ENCODE measurements around the gene DOK6. TPM values are rescaled to one million over a fixed set of nuclear protein-coding genes. Genes with fewer than 3 reads are reported as not detected.

The DOK6 gene
- total RNA-seq, 1 donor from 2014 or later = 6.3 TPM

- no peak for ATAC-seq
- intact Hi-C loops (cut with DNase I) = loop anchor here (10.0 kb wide), 1 partner anchor 676 kb away; no protein-coding TSS in a partner anchor
- DNase-seq (ENCODE audit: missing footprints) = no peak
These were observed 7.8 kb downstream of the DOK6 start for GRCh38 chr18:69408522-69408921.

GRCh38 chr18:69411199-69411598 is 10.5 kb downstream of the DOK6 start:
- no peak for DNase-seq (ENCODE audit: missing footprints)
- intact Hi-C loops (cut with DNase I) = no loop called here
- no peak for ATAC-seq

GRCh38 chr18:69414184-69414583 is 13.5 kb downstream of the DOK6 start:
- intact Hi-C loops (cut with DNase I) = no loop called here
- ATAC-seq (no peak), DNase-seq (ENCODE audit: missing footprints) (no peak)

- intact Hi-C loops (cut with DNase I) = no loop called here
- no peak for DNase-seq (ENCODE audit: missing footprints)
- ATAC-seq = no peak
These were observed 32.2 kb downstream of the DOK6 start for GRCh38 chr18:69432847-69433246.

- DNase-seq (ENCODE audit: missing footprints) (no peak), ATAC-seq (no peak)
- intact Hi-C loops (cut with DNase I) = no loop called here
These were observed 34.3 kb downstream of the DOK6 start for GRCh38 chr18:69435000-69435399.

GRCh38 chr18:69444221-69444620 is 43.5 kb downstream of the DOK6 start:
- DNase-seq (ENCODE audit: missing footprints) (no peak), ATAC-seq (no peak)
- intact Hi-C loops (cut with DNase I) = no loop called here

- intact Hi-C loops (cut with DNase I) = no loop called here
- ATAC-seq = no peak
- DNase-seq (ENCODE audit: missing footprints) = no peak
These were observed 47.2 kb downstream of the DOK6 start for GRCh38 chr18:69447886-69448285.

GRCh38 chr18:69455125-69455524 is 54.4 kb downstream of the DOK6 start:
- ATAC-seq (no peak), DNase-seq (ENCODE audit: missing footprints) (no peak)
- intact Hi-C loops (cut with DNase I) = no loop called here

GRCh38 chr18:69469444-69469919 is 68.8 kb downstream of the DOK6 start:
- no peak for DNase-seq (ENCODE audit: missing footprints)

GRCh38 chr18:69480460-69480859 is 79.8 kb downstream of the DOK6 start:
- intact Hi-C loops (cut with DNase I) = no loop called here
- DNase-seq (ENCODE audit: missing footprints) (no peak), ATAC-seq (no peak)

More at GRCh38 chr18:69469444-69469919, 68.8 kb downstream of the DOK6 start:
- intact Hi-C loops (cut with DNase I) = no loop called here
- ATAC-seq = peak; percentile 5

GRCh38 chr18:69483574-69483973 is 82.9 kb downstream of the DOK6 start:
- intact Hi-C loops (cut with DNase I) = no loop called here
- ATAC-seq (no peak), DNase-seq (ENCODE audit: missing footprints) (no peak)

- ATAC-seq (no peak), DNase-seq (ENCODE audit: missing footprints) (no peak)
- intact Hi-C loops (cut with DNase I) = no loop called here
These were observed 84.2 kb downstream of the DOK6 start for GRCh38 chr18:69484699-69485396.

- no peak for ATAC-seq
- no peak for DNase-seq (ENCODE audit: missing footprints)
- intact Hi-C loops (cut with DNase I) = no loop called here
These were observed 87.1 kb downstream of the DOK6 start for GRCh38 chr18:69487488-69488394.

GRCh38 chr18:69490072-69490471 is 89.4 kb downstream of the DOK6 start:
- ATAC-seq (no peak), DNase-seq (ENCODE audit: missing footprints) (no peak)

GRCh38 chr18:69490813-69491212 is 90.1 kb downstream of the DOK6 start:
- ATAC-seq (no peak), DNase-seq (ENCODE audit: missing footprints) (no peak)
- intact Hi-C loops (cut with DNase I) = no loop called here

More at GRCh38 chr18:69490072-69490471, 89.4 kb downstream of the DOK6 start:
- intact Hi-C loops (cut with DNase I) = no loop called here

- intact Hi-C loops (cut with DNase I) = no loop called here
- DNase-seq (ENCODE audit: missing footprints) (no peak), ATAC-seq (no peak)
These were observed 90.9 kb downstream of the DOK6 start for GRCh38 chr18:69491576-69491975.

- ATAC-seq (no peak), DNase-seq (ENCODE audit: missing footprints) (no peak)
- intact Hi-C loops (cut with DNase I) = no loop called here
These were observed 92.2 kb downstream of the DOK6 start for GRCh38 chr18:69492861-69493260.

- ATAC-seq (no peak), DNase-seq (ENCODE audit: missing footprints) (no peak)
- intact Hi-C loops (cut with DNase I) = no loop called here
These were observed 94.2 kb downstream of the DOK6 start for GRCh38 chr18:69494841-69495240.

- intact Hi-C loops (cut with DNase I) = no loop called here
- no peak for DNase-seq (ENCODE audit: missing footprints)
- no peak for ATAC-seq
These were observed 94.7 kb downstream of the DOK6 start for GRCh38 chr18:69495338-69495737.

All from Right ventricle myocardium inferior (tissue), 1 donor.